ENCODE results near the gene CEMP1.
"Not testable (repeated sequence)": the region's sequence is repeated elsewhere in the genome, so short reads cannot be mapped to it uniquely, and the experiment has no call there.

CEMP1 gene

GRCh38 chr16:2535625-2536013 lies 4.4 kb upstream of the CEMP1 start:
- DNase-seq (ENCODE audit: low read depth), result no peak

- not testable (repeated sequence) for DNase-seq (ENCODE audit: low read depth)
These were observed 3.1 kb upstream of the CEMP1 start for GRCh38 chr16:2534335-2534734.

GRCh38 chr16:2533912-2534311 lies 2.7 kb upstream of the CEMP1 start:
- DNase-seq (ENCODE audit: low read depth), result no peak

- not testable (repeated sequence) for DNase-seq (ENCODE audit: low read depth)
These were observed 2.0 kb upstream of the CEMP1 start for GRCh38 chr16:2533142-2533755.

- DNase-seq (ENCODE audit: low read depth), result no peak
These were observed 1.4 kb upstream of the CEMP1 start for GRCh38 chr16:2532494-2533141.

- peak; percentile 94 for DNase-seq (ENCODE audit: low read depth)
These were observed 687 bp upstream of the CEMP1 start for GRCh38 chr16:2531696-2532493.

GRCh38 chr16:2530629-2531318 lies 434 bp downstream of the CEMP1 start:
- no peak for DNase-seq (ENCODE audit: low read depth)

- no peak for DNase-seq (ENCODE audit: low read depth)
These were observed 1.1 kb downstream of the CEMP1 start for GRCh38 chr16:2529961-2530628.

GRCh38 chr16:2529061-2529931 lies 1.9 kb downstream of the CEMP1 start:
- DNase-seq (ENCODE audit: low read depth), result no peak

- DNase-seq (ENCODE audit: low read depth), result no peak
These were observed 2.8 kb downstream of the CEMP1 start for GRCh38 chr16:2528161-2529060.

GRCh38 chr16:2527784-2528100 lies 3.5 kb downstream of the CEMP1 start:
- DNase-seq (ENCODE audit: low read depth), result no peak

GRCh38 chr16:2527071-2527783 lies 4.0 kb downstream of the CEMP1 start:
- DNase-seq (ENCODE audit: low read depth), result no peak

GRCh38 chr16:2526135-2526534 lies 5.1 kb downstream of the CEMP1 start:
- DNase-seq (ENCODE audit: low read depth), result no peak

- no peak for DNase-seq (ENCODE audit: low read depth)
These were observed 6.8 kb downstream of the CEMP1 start for GRCh38 chr16:2524339-2524938.

- DNase-seq (ENCODE audit: low read depth), result no peak
These were observed 7.4 kb downstream of the CEMP1 start for GRCh38 chr16:2523801-2524231.

GRCh38 chr16:2520784-2521531 lies 10.2 kb downstream of the CEMP1 start:
- DNase-seq (ENCODE audit: low read depth), result no peak

GRCh38 chr16:2520097-2520783 lies 11.0 kb downstream of the CEMP1 start, which contains the start of gene AMDHD2:
Gene AMDHD2, plus strand, starts transcription at chr16:2520371. Its CDS starts 88 bp downstream, at chr16:2520459.
- DNase-seq (ENCODE audit: low read depth), result peak; percentile 76

GRCh38 chr16:2519711-2520080 lies 11.5 kb downstream of the CEMP1 start:
- DNase-seq (ENCODE audit: low read depth), result no peak
